ENCODE measurements around the gene SOWAHD.

GRCh38 chrX:119763181-119763580 is 4.8 kb downstream of the SOWAHD start:
- TF ChIP-seq CTCF (IDR thresholded peaks at IDR 0.05), result no peak
- no peak for TF ChIP-seq POLR2A (IDR thresholded peaks at IDR 0.05)
